Body of pancreas (tissue), 4 donors: Measurements from ENCODE around the gene AUNIP. TPM values are rescaled to one million over a fixed set of nuclear protein-coding genes. Genes with fewer than 3 reads are reported as not detected.
"Not testable (repeated sequence)": the region's sequence is repeated elsewhere in the genome, so short reads cannot be mapped to it uniquely, and the experiment has no call there.

Experiments used
- ATAC-seq: fragments of 150-250 bp; one replicate; pipeline ENCODE4 v1.9.1; 2016
- DNase-seq, 4 donors: peaks; one replicate each; pipeline ENCODE4 v3.0.0-alpha.2; 2019
- H3K27ac ChIP-seq, 4 donors: fragments of 200-600 bp; sonication (generic); 1 replicate in 3 of 4; 2 replicates in 1 of 4; pipeline versions ENCODE4 v1.5.1 to v1.6.1; 2016 to 2019; ENCODE audit warnings: mild to moderate bottlenecking in 1 of 4, mixed read lengths in 1 of 4, moderate library complexity in 1 of 4
- H3K27me3 ChIP-seq, 2 donors: fragments of 200-600 bp; sonication (generic); one replicate each; pipeline ENCODE4 v1.6.0; 2016; ENCODE audit warnings: mild to moderate bottlenecking in 1 of 2
- H3K36me3 ChIP-seq, 2 donors: fragments of 200-600 bp; sonication (generic); replicated peaks in 1 of 2; 2 replicates each; pipeline ENCODE4 v1.5.1; 2016; ENCODE audit warnings: low read depth in 2 of 2; ENCODE audit not compliant: insufficient read depth in 1 of 2
- H3K4me1 ChIP-seq: fragments of 200-600 bp; sonication (generic); one replicate; pipeline ENCODE4 v1.6.0; 2016
- H3K4me3 ChIP-seq, 2 donors: fragments of 200-600 bp; sonication (generic); 1 replicate in 1 of 2; 2 replicates in 1 of 2; pipeline ENCODE4 v1.5.1; 2016 to 2019
- H3K9me3 ChIP-seq, 3 donors: fragments of 200-600 bp; sonication (generic); 1 replicate in 2 of 3; 2 replicates in 1 of 3; pipeline ENCODE4 v1.5.1; 2016
- POLR2A ChIP-seq, 3 donors: fragments of 450-650 bp; IDR thresholded peaks; one replicate each; pipeline ENCODE4 v1.6.1; 2016; ENCODE audit warnings: antibody characterized with exemption in 3 of 3, mild to moderate bottlenecking in 2 of 3
- WGBS, 2 donors: methylation state at CpG; one replicate each; pipeline ENCODE4 v1.1.5; 2017; 5-methylcytosine and 5-hydroxymethylcytosine counted together
- intact Hi-C: fragments of 100-400 bp; cut with DNase I; formaldehyde crosslinking; loops from one replicate; pipeline ENCODE4 v1.15.1; 2023
- total RNA-seq, 2 donors: library from RNA; depleted of rRNA; stranded (reverse); fragments of >200 nt; gene quantifications; one replicate each; pipeline ENCODE4 v1.1.0, GENCODE V29; 2016
- TF ChIP-seq, protein P1 (sequence below), 7 experiments: fragments of 450-650 bp in 4 of 7; fragments of 200-600 bp in 3 of 7; sonication (generic) in 3 of 7; IDR thresholded peaks; one replicate each; pipeline ENCODE4 v1.5.1; 2016 to 2019; ENCODE audit warnings: antibody characterized with exemption in 7 of 7

AUNIP gene
- total RNA-seq, 2 donors from 2014 or later: not detected

DNA sequence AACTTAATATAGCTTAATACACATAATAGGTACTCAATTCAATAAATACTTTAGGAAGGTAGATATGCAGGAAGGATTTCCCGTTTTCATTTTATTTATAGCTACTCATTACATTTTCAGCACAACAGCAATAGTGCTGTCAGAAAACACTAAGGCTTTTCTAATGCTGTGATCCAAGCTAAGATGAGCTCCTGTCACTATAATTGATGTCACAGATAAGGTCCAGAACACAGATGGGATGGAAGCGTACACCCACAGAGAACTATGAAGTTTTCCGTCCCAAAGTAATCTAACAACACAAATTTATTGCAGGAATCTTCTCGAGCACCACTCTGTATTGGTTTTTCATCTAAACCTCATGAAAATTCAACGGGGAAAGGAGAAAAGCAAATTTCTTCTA is 13.6 kb downstream of the AUNIP start:
- Histone ChIP-seq H3K27ac (no peak overlapping the region), H3K9me3 (no peaks in the 10 kb centered on the region), H3K4me3 (no peak overlapping the region), H3K36me3 (no peaks in the 10 kb centered on the region), H3K4me1 (no peaks in the 10 kb centered on the region), H3K27me3 (no peaks in the 10 kb centered on the region)
- WGBS, 2 donors: 79 to 85% methylated on average over 5 of the region's 5 CpGs
- ATAC-seq (no peak), DNase-seq (no peak)
- intact Hi-C loops: no loop called here
- TF ChIP-seq POLR2A (IDR thresholded peaks at IDR 0.05): no peak
- TF ChIP-seq, protein P1, sequence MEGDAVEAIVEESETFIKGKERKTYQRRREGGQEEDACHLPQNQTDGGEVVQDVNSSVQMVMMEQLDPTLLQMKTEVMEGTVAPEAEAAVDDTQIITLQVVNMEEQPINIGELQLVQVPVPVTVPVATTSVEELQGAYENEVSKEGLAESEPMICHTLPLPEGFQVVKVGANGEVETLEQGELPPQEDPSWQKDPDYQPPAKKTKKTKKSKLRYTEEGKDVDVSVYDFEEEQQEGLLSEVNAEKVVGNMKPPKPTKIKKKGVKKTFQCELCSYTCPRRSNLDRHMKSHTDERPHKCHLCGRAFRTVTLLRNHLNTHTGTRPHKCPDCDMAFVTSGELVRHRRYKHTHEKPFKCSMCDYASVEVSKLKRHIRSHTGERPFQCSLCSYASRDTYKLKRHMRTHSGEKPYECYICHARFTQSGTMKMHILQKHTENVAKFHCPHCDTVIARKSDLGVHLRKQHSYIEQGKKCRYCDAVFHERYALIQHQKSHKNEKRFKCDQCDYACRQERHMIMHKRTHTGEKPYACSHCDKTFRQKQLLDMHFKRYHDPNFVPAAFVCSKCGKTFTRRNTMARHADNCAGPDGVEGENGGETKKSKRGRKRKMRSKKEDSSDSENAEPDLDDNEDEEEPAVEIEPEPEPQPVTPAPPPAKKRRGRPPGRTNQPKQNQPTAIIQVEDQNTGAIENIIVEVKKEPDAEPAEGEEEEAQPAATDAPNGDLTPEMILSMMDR (IDR thresholded peaks at IDR 0.05): no peak

DNA sequence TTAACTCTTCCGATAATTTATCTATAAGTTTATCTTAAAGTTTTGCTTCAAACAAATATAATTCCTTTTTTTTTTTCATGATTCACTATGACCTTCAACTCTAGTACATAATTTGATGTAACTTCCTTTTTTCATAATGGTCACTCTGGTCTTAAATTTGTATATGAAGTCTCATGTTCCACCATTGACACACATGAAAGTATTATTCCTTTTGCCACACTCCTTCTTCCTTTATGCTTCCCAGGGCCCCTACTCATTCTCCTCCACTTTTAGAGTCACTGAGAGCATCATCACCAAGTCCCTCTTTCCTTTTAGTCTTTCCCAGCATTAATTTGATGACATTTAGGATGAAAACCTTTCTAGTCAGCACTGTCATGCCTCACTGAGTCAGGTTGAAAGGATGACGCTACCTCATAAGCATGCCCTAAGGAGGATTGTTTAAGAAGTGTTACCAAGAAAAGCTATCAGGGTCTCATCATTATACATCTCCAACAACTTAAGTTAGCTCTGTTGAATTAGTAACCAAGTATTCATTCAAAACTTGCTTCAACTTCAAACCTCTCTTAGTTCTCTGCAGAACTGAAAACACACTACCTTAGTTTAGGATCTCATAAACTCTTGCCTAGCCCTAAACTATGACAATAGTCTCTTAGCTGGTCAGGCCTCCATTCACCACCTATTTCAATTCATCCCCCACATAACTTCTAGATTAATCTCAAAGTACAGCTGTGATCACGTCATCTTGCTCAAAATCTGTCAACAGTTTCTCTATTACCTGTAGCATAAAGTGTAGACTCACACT is 14.5 kb downstream of the AUNIP start:
- Histone ChIP-seq H3K4me3 (no peak overlapping the region), H3K9me3 (no peaks in the 10 kb centered on the region), H3K36me3 (no peaks in the 10 kb centered on the region), H3K27me3 (no peaks in the 10 kb centered on the region), H3K4me1 (no peaks in the 10 kb centered on the region), H3K27ac (no peak overlapping the region)
- 69 to 79% methylated on average over 3 of the region's 3 CpGs for WGBS, 2 donors
- no peak for ATAC-seq
- no peak for DNase-seq
- intact Hi-C loops: no loop called here
- no peak for TF ChIP-seq POLR2A (IDR thresholded peaks at IDR 0.05)
- TF ChIP-seq, protein P1 (IDR thresholded peaks at IDR 0.05): no peak

DNA sequence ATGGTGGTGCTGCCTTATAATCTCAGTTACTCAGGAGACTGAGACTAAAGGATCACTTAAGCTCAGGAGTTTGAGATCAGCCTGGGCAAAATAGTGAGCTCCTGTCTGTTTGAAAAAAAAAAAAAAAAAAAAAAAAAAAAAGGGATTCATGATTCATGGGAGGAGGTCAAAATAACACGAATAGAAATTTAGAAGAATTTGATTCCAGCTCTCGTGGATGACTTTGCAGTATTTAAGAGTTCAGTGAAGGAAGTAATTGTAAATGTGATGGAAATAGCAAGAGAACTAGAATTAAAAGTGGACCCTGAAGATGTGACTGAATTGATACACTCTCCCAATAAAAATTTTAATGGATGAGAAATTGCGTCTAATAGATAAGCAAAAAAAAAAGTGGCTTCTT is 15.8 kb downstream of the AUNIP start:
- Histone ChIP-seq H3K36me3 (no peaks in the 10 kb centered on the region), H3K27me3 (no peaks in the 10 kb centered on the region), H3K27ac (no peak overlapping the region), H3K9me3 (no peaks in the 10 kb centered on the region), H3K4me3 (no peak overlapping the region), H3K4me1 (no peaks in the 10 kb centered on the region)
- no peak for DNase-seq
- TF ChIP-seq, protein P1 (IDR thresholded peaks at IDR 0.05): no peak
- TF ChIP-seq POLR2A (IDR thresholded peaks at IDR 0.05): no peak
- no peak for ATAC-seq
- 83 to 88% methylated on average over 3 of the region's 3 CpGs for WGBS, 2 donors
- intact Hi-C loops: no loop called here

DNA sequence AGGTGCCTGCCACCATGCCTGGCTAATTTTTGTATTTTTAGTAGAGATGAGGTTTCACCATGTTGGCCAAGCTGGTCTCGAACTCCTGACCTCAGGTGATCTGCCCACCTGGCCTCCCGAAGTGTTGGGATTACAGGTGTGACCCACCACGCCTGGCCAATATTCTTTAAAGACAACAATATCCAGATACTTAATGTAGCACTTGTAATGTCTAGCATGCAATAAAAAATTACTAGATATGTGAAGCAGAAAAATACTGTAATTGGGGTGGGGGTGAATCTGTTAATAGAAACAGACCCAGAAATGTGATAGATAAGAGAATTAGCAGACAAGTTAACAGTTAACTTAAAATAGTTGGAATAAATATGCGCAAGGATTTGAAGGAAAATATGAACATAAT is 19.4 kb downstream of the AUNIP start:
- intact Hi-C loops: loop anchor here (10.0 kb wide), 1 partner anchor 165 kb away; no protein-coding TSS in a partner anchor
- WGBS, 2 donors: 93 to 99% methylated on average over 4 of the region's 4 CpGs
- ATAC-seq, H3K27me3 ChIP-seq, H3K36me3 ChIP-seq, H3K27ac ChIP-seq, H3K9me3 ChIP-seq, DNase-seq, H3K4me1 ChIP-seq, H3K4me3 ChIP-seq: not testable (repeated sequence)

DNA sequence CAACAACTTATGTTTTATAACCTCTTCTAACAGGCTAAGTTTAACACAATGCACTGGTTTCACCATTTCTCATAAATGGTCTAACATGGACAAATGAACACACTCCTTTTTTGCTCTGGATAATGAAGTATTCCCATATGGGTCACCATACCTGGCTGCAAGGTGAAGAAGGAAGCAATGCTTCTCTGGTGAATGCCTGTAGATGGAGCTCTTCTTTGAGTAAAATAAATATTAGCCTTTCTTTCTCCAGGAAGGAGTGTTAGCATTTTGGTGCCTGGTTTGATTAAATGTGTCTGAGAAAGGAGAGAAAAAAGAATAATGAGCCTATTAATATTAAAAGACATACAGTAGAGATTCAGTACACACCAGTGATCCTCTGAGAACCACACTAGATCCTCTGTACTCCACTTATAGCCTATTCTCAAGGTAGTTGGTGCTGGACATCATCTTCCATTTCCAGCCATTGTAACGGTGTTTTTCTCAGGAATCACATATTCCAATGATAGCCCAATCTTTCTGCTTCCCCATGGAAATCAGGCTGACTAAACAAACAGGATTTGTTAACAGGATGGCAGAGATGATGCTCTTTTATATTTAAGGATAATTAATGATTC is 21.9 kb downstream of the AUNIP start:
- H3K27ac ChIP-seq: peak overlapping the region in 3 of 4 donors; percentile 13 to 52 (median 26)
- H3K36me3 ChIP-seq: no peaks in the 10 kb centered on the region
- H3K27me3 ChIP-seq: no peaks in the 10 kb centered on the region
- intact Hi-C loops: loop anchor here (10.0 kb wide), 1 partner anchor 167 kb away; no protein-coding TSS in a partner anchor
- H3K4me1 ChIP-seq: peaks cover 14% of the 10 kb centered on the region
- WGBS, 2 donors: 48 to 85% methylated on average over 1 of the region's 1 CpG
- H3K4me3 ChIP-seq: no peak overlapping the region
- no peak for TF ChIP-seq POLR2A (IDR thresholded peaks at IDR 0.05)
- TF ChIP-seq, protein P1 (IDR thresholded peaks at IDR 0.05): peak; percentile 38 to 81 (median 73)
- ATAC-seq: peak; percentile 93
- no peaks in the 10 kb centered on the region for H3K9me3 ChIP-seq
- DNase-seq: peak in 1 of 4 donors; percentile 59
